Astrocyte (in vitro differentiated cells and primary cell): Measurements from ENCODE around the gene APH1B. TPM values are rescaled to one million over a fixed set of nuclear protein-coding genes. Genes with fewer than 3 reads are reported as not detected.

ENCODE experiments used
- DNase-seq: peaks from one replicate; pipeline ENCODE4 v3.0.0-alpha.2; 2010; ENCODE audit warnings: low read depth
- FAIRE-seq: peaks from 2 replicates; lab custom pipeline; 2011; peaks lifted over from hg19 to GRCh38; lab: Jason Lieb, UNC
- H2AFZ ChIP-seq: 2 replicates; pipeline ENCODE4 v1.6.0; 2012; ENCODE audit warnings: low read depth, low read length, inconsistent platforms
- H3K27ac ChIP-seq: 2 replicates; pipeline ENCODE4 v1.5.1; 2011; ENCODE audit warnings: low read depth, low read length, inconsistent platforms
- H3K27me3 ChIP-seq: 2 replicates; pipeline ENCODE4 v1.6.0; 2011; ENCODE audit warnings: low read length, inconsistent platforms; ENCODE audit not compliant: insufficient read depth
- H3K36me3 ChIP-seq: 2 replicates; pipeline ENCODE4 v1.5.1; 2011; ENCODE audit warnings: low read length, inconsistent platforms; ENCODE audit not compliant: insufficient read depth
- H3K4me1 ChIP-seq: 2 replicates; pipeline ENCODE4 v1.5.1; 2011; ENCODE audit warnings: low read length, inconsistent platforms; ENCODE audit not compliant: insufficient read depth
- H3K4me2 ChIP-seq: 2 replicates; pipeline ENCODE4 v1.6.0; 2012; ENCODE audit warnings: low read length, inconsistent platforms
- H3K4me3 ChIP-seq: 2 replicates; pipeline ENCODE4 v1.5.1; 2011; ENCODE audit warnings: low read depth, mild to moderate bottlenecking, low read length, inconsistent platforms; ENCODE audit not compliant: insufficient read depth
- H3K79me2 ChIP-seq: 2 replicates; pipeline ENCODE4 v1.6.0; 2012; ENCODE audit warnings: mild to moderate bottlenecking, low read length, inconsistent platforms; ENCODE audit not compliant: insufficient read depth
- H3K9ac ChIP-seq: 2 replicates; pipeline ENCODE4 v1.6.0; 2012; ENCODE audit warnings: mild to moderate bottlenecking, low read length, inconsistent platforms
- H3K9me3 ChIP-seq: 2 replicates; pipeline ENCODE4 v1.5.1; 2012; ENCODE audit warnings: low read depth, mild to moderate bottlenecking, low read length, inconsistent platforms; ENCODE audit not compliant: insufficient read depth
- H4K20me1 ChIP-seq: 2 replicates; pipeline ENCODE4 v1.6.0; 2012; ENCODE audit warnings: low read length, inconsistent platforms; ENCODE audit not compliant: insufficient read depth
- H3K27ac Mint-ChIP-seq: one replicate; pipeline ENCODE4 v1.8.0; 2021; ENCODE audit warnings: mild to moderate bottlenecking, mixed read lengths; ENCODE audit not compliant: unreplicated experiment
- H3K27me3 Mint-ChIP-seq: one replicate; pipeline ENCODE4 v1.8.0; 2021; ENCODE audit warnings: low read depth, mixed read lengths; ENCODE audit not compliant: unreplicated experiment
- H3K36me3 Mint-ChIP-seq: one replicate; pipeline ENCODE4 v1.8.0; 2021; ENCODE audit warnings: low read depth, mixed read lengths; ENCODE audit not compliant: unreplicated experiment
- H3K4me1 Mint-ChIP-seq: one replicate; pipeline ENCODE4 v1.8.0; 2021; ENCODE audit warnings: low read depth, mixed read lengths; ENCODE audit not compliant: unreplicated experiment
- H3K4me3 Mint-ChIP-seq: one replicate; pipeline ENCODE4 v1.8.0; 2021; ENCODE audit warnings: mild to moderate bottlenecking, moderate library complexity, mixed read lengths; ENCODE audit not compliant: unreplicated experiment
- H3K9me3 Mint-ChIP-seq: one replicate; pipeline ENCODE4 v1.8.0; 2021; ENCODE audit warnings: mild to moderate bottlenecking, mixed read lengths; ENCODE audit not compliant: unreplicated experiment
- EZH2 ChIP-seq: IDR thresholded peaks from 2 replicates; pipeline ENCODE4 v1.6.1; 2012; ENCODE audit warnings: mild to moderate bottlenecking, low read length, inconsistent platforms; ENCODE audit not compliant: insufficient read depth
- total RNA-seq: library from RNA; stranded (reverse); gene quantifications from 2 replicates; pipeline ENCODE4 v1.2.1, GENCODE V29; 2021
- TF ChIP-seq, protein P1 (sequence below): IDR thresholded peaks from 2 replicates; pipeline ENCODE4 v1.5.1; 2011; ENCODE audit warnings: low read depth, mild to moderate bottlenecking, inconsistent platforms, low read length, moderate library complexity; ENCODE audit not compliant: insufficient read depth

Gene APH1B
- total RNA-seq, 1 donor from 2014 or later: 18.2 TPM

DNA sequence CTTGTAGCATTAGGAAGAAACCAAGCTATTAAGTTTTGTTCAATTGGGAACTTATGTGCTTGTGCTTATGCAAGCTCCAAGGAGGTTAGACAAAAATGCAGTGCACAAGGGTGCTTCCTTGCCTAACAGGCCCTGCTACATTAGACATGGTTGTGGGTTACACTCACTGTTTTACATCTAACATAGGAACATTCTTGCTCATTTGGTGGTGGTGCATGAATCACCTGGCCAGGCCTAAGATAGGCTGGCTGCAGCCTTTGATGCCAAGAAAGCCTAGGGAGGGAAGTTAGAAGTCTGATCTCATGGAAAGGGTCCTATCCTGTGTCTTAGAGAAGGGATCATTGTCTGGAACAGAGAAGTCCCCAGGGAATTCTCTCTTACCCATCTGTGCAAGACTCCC lies 60.8 kb downstream of the APH1B start:
- no peak for TF ChIP-seq EZH2
- TF ChIP-seq, protein P1, sequence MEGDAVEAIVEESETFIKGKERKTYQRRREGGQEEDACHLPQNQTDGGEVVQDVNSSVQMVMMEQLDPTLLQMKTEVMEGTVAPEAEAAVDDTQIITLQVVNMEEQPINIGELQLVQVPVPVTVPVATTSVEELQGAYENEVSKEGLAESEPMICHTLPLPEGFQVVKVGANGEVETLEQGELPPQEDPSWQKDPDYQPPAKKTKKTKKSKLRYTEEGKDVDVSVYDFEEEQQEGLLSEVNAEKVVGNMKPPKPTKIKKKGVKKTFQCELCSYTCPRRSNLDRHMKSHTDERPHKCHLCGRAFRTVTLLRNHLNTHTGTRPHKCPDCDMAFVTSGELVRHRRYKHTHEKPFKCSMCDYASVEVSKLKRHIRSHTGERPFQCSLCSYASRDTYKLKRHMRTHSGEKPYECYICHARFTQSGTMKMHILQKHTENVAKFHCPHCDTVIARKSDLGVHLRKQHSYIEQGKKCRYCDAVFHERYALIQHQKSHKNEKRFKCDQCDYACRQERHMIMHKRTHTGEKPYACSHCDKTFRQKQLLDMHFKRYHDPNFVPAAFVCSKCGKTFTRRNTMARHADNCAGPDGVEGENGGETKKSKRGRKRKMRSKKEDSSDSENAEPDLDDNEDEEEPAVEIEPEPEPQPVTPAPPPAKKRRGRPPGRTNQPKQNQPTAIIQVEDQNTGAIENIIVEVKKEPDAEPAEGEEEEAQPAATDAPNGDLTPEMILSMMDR: no peak
- H3K27ac ChIP-seq: no peak overlapping the region
- peaks cover 38% of the 10 kb centered on the region for H3K27me3 Mint-ChIP-seq
- no peaks in the 10 kb centered on the region for H4K20me1 ChIP-seq
- no peaks in the 10 kb centered on the region for H3K36me3 ChIP-seq
- no peak overlapping the region for H2AFZ ChIP-seq
- no peaks in the 10 kb centered on the region for H3K79me2 ChIP-seq
- peaks cover 2% of the 10 kb centered on the region for H3K9me3 Mint-ChIP-seq
- H3K9ac ChIP-seq: no peak overlapping the region
- peak; percentile 84 for DNase-seq
- no peak overlapping the region for H3K4me3 ChIP-seq
- no peak overlapping the region for H3K4me3 Mint-ChIP-seq
- H3K27me3 ChIP-seq: no peaks in the 10 kb centered on the region
- H3K9me3 ChIP-seq: no peaks in the 10 kb centered on the region
- H3K36me3 Mint-ChIP-seq: no peaks in the 10 kb centered on the region
- peaks cover 13% of the 10 kb centered on the region for H3K4me1 Mint-ChIP-seq
- H3K27ac Mint-ChIP-seq: peak overlapping the region; percentile 24
- H3K4me1 ChIP-seq: peaks cover 13% of the 10 kb centered on the region
- no peak for FAIRE-seq
- H3K4me2 ChIP-seq: no peak overlapping the region

DNA sequence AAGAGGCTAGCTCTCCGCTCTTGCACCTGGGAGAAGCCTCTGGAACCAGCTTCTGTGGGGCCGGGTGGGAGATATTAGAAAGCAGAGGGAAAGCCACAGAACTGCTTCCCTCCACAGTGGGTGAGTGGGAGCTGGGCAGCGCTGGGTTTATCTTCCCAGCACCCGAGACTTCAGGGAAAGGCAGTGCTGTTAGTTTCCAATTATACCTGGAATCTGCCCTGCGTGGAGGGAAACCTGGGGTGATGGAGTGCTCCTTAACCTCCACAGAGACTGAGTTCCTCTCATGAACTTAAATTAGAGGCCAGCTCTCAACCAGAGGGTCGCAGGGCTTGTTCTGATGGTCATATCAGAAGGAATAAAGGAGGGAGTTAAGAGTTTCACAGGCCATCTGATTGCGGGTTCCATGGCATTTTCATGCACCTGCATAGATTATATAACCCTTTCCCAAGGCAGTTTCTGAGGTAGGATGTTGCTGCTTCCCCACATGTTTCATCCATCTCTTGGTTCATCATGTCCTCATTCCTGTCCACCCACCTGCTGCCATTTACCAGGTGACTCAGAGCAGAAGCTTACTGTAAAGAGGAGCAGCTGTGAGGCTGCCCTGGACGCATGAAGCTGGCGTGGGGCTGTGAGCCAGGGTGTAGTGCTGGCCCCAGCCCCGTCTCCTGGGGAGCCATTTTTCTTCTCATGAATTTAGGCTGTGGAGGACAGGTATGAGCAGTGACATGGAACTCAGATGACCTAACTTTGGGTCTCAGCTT lies 61.8 kb downstream of the APH1B start:
- Histone ChIP-seq H3K27me3 (no peaks in the 10 kb centered on the region), H3K4me3 (no peak overlapping the region), H3K4me2 (no peak overlapping the region), H2AFZ (no peak overlapping the region), H3K9ac (no peak overlapping the region), H3K36me3 (no peaks in the 10 kb centered on the region), H4K20me1 (no peaks in the 10 kb centered on the region), H3K79me2 (no peaks in the 10 kb centered on the region), H3K9me3 (no peaks in the 10 kb centered on the region), H3K27ac (no peak overlapping the region), H3K4me1 (peaks cover 11% of the 10 kb centered on the region)
- Mint-ChIP-seq H3K9me3 (peaks cover 2% of the 10 kb centered on the region), H3K4me1 (peaks cover 21% of the 10 kb centered on the region), H3K27me3 (peaks cover 45% of the 10 kb centered on the region), H3K27ac (no peak overlapping the region), H3K4me3 (no peak overlapping the region), H3K36me3 (no peaks in the 10 kb centered on the region)
- no peak for DNase-seq
- no peak for FAIRE-seq
- TF ChIP-seq EZH2: no peak
- TF ChIP-seq, protein P1: no peak

DNA sequence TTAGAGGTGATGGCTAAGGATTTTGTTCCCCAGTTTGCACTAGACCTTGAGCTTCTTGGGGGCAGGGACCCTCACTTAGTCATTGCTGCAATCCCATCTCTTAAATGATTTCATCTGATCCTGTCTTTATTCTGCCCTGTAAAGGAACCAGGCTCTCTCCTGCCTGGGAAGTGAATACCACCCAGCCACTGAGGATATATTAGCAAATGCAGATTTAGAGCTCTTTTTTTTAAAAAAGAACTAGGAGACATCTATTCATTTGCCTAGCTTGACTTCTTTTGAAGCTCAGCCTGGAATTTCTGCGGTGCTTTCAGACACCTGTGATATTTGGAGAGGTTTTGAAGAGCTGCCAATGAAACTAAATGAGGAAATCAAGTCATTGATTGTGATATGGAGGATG lies 62.4 kb downstream of the APH1B start:
- no peaks in the 10 kb centered on the region for H3K79me2 ChIP-seq
- peaks cover 49% of the 10 kb centered on the region for H3K27me3 Mint-ChIP-seq
- no peak overlapping the region for H3K27ac ChIP-seq
- DNase-seq (no peak), FAIRE-seq (no peak)
- H3K4me3 ChIP-seq: no peak overlapping the region
- H2AFZ ChIP-seq: no peak overlapping the region
- peaks cover 24% of the 10 kb centered on the region for H3K4me1 Mint-ChIP-seq
- peaks cover 2% of the 10 kb centered on the region for H3K9me3 Mint-ChIP-seq
- no peaks in the 10 kb centered on the region for H4K20me1 ChIP-seq
- no peaks in the 10 kb centered on the region for H3K9me3 ChIP-seq
- no peaks in the 10 kb centered on the region for H3K36me3 Mint-ChIP-seq
- H3K27me3 ChIP-seq: no peaks in the 10 kb centered on the region
- H3K27ac Mint-ChIP-seq: no peak overlapping the region
- H3K4me1 ChIP-seq: peaks cover 12% of the 10 kb centered on the region
- no peak overlapping the region for H3K4me2 ChIP-seq
- no peak for TF ChIP-seq EZH2
- TF ChIP-seq, protein P1: no peak
- H3K9ac ChIP-seq: no peak overlapping the region
- no peak overlapping the region for H3K4me3 Mint-ChIP-seq
- no peaks in the 10 kb centered on the region for H3K36me3 ChIP-seq
